ENCODE data around the gene NHLRC2.

DNA sequence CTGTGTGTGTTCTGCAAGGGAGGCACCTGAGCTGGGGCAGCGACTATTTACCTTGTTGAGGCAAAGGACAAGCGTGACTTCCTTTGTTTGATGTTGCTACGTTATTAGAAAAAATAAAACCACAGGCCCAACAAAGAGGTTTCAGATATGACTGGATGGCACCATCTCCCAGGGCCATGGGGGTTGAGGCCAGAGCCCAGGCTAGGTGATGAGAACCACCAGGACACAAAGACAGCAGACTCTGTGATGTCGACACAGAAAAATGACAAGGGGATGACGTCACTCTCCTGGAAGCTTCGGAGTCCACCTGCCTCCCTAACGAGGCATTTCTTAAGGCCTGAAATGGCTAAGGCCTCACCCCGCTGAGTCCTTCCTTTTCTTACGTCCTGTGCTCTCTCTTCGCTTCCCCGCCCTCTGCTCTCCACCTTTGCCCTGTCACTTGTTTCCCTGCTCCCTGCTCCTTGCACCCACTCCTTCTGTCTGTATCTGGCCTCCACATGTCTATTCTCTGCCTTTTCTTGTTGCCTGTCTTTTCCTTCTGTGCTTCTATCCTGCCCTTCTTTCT is 106.2 kb downstream of the NHLRC2 start:
- no peak for TF ChIP-seq EGR1 (IDR thresholded peaks at IDR 0.05; ENCODE audit: borderline replicate concordance in 1 of 2, low read depth in 2 of 2, low read length in 2 of 2)
- TF ChIP-seq POLR2AphosphoS5 (IDR thresholded peaks at IDR 0.05; ENCODE audit: low read length) = no peak
- no peak for TF ChIP-seq ZNF384 (IDR thresholded peaks at IDR 0.05; ENCODE audit: borderline replicate concordance, low read depth, low read length)
- TF ChIP-seq, protein P1, sequence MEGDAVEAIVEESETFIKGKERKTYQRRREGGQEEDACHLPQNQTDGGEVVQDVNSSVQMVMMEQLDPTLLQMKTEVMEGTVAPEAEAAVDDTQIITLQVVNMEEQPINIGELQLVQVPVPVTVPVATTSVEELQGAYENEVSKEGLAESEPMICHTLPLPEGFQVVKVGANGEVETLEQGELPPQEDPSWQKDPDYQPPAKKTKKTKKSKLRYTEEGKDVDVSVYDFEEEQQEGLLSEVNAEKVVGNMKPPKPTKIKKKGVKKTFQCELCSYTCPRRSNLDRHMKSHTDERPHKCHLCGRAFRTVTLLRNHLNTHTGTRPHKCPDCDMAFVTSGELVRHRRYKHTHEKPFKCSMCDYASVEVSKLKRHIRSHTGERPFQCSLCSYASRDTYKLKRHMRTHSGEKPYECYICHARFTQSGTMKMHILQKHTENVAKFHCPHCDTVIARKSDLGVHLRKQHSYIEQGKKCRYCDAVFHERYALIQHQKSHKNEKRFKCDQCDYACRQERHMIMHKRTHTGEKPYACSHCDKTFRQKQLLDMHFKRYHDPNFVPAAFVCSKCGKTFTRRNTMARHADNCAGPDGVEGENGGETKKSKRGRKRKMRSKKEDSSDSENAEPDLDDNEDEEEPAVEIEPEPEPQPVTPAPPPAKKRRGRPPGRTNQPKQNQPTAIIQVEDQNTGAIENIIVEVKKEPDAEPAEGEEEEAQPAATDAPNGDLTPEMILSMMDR (IDR thresholded peaks at IDR 0.05 in 2 of 3, conservative IDR thresholded peaks at IDR 0.05 in 1 of 3; ENCODE audit: control insufficient read depth in 2 of 3, extremely low read depth in 1 of 3, insufficient read depth in 1 of 3, low read depth in 3 of 3, low read length in 3 of 3) = no peak
- TF ChIP-seq JUNB (IDR thresholded peaks at IDR 0.05) = peak; percentile 60
- TF ChIP-seq POLR2A (IDR thresholded peaks at IDR 0.05; ENCODE audit: low read depth, low read length) = no peak
- no peak; a peak in 1 of 4 replicates for TF ChIP-seq ETV6 (conservative IDR thresholded peaks at IDR 0.05 in 1 of 2, IDR thresholded peaks at IDR 0.05 in 1 of 2; ENCODE audit: borderline replicate concordance in 1 of 2, low read depth in 1 of 2)
- no peak for TF ChIP-seq HDAC6 (IDR thresholded peaks at IDR 0.05; ENCODE audit: unreplicated experiment)
- TF ChIP-seq SP1 (IDR thresholded peaks at IDR 0.05; ENCODE audit: low read depth, low read length) = peak; percentile 13
- TF ChIP-seq EZH2 (IDR thresholded peaks at IDR 0.05; ENCODE audit: borderline replicate concordance, control insufficient read depth, low read depth, low read length) = no peak
